Measurements from ENCODE around the gene ZNF311. TPM values are rescaled to one million over a fixed set of nuclear protein-coding genes. Genes with fewer than 3 reads are reported as not detected.
A peak's percentile ranks its signal among the peaks of the same experiment; 100 is the strongest.

The ZNF311 gene
- total RNA-seq, 2 donors from 2014 or later, result 0.27 to 0.35 TPM

GRCh38 chr6:28980137-28980851 lies 24.8 kb downstream of the ZNF311 start:
- DNase-seq (ENCODE audit: low spot score) (no peak), ATAC-seq (ENCODE audit: insufficient number of reproducible peaks, low FRiP score, low read depth) (no peak)
- Histone ChIP-seq H3K27me3 (replicated peaks; ENCODE audit: insufficient read depth) (no peaks in the 10 kb centered on the region), H3K9me3 (no peaks in the 10 kb centered on the region), H3K4me1 (ENCODE audit: control insufficient read depth in 1 of 2, low read depth in 2 of 2) (peaks cover 0 to 14% of the 10 kb centered on the region in 2 donors), H3K27ac (peak overlapping the region in 1 of 2 donors; percentile 59), H3K36me3 (no peaks in the 10 kb centered on the region), H3K4me3 (peak overlapping the region; percentile 81)
- TF ChIP-seq, protein P1, sequence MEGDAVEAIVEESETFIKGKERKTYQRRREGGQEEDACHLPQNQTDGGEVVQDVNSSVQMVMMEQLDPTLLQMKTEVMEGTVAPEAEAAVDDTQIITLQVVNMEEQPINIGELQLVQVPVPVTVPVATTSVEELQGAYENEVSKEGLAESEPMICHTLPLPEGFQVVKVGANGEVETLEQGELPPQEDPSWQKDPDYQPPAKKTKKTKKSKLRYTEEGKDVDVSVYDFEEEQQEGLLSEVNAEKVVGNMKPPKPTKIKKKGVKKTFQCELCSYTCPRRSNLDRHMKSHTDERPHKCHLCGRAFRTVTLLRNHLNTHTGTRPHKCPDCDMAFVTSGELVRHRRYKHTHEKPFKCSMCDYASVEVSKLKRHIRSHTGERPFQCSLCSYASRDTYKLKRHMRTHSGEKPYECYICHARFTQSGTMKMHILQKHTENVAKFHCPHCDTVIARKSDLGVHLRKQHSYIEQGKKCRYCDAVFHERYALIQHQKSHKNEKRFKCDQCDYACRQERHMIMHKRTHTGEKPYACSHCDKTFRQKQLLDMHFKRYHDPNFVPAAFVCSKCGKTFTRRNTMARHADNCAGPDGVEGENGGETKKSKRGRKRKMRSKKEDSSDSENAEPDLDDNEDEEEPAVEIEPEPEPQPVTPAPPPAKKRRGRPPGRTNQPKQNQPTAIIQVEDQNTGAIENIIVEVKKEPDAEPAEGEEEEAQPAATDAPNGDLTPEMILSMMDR (IDR thresholded peaks at IDR 0.05), result no peak

- no peaks in the 10 kb centered on the region for H3K9me3 ChIP-seq
- H3K4me3 ChIP-seq, result no peak overlapping the region
- H3K27ac ChIP-seq, result no peak overlapping the region
- no peaks in the 10 kb centered on the region for H3K27me3 ChIP-seq (replicated peaks; ENCODE audit: insufficient read depth)
- DNase-seq (ENCODE audit: low spot score) (no peak), ATAC-seq (ENCODE audit: insufficient number of reproducible peaks, low FRiP score, low read depth) (no peak)
- TF ChIP-seq, protein P1 (IDR thresholded peaks at IDR 0.05), result no peak
- H3K4me1 ChIP-seq (ENCODE audit: control insufficient read depth in 1 of 2, low read depth in 2 of 2), result peaks cover 0 to 14% of the 10 kb centered on the region in 2 donors
- no peaks in the 10 kb centered on the region for H3K36me3 ChIP-seq
Measured at GRCh38 chr6:28979679-28980078, 25.4 kb downstream of the ZNF311 start.

GRCh38 chr6:28978959-28979561 lies 26.1 kb downstream of the ZNF311 start:
- TF ChIP-seq, protein P1 (IDR thresholded peaks at IDR 0.05), result no peak
- ATAC-seq (ENCODE audit: insufficient number of reproducible peaks, low FRiP score, low read depth), result no peak

DNA sequence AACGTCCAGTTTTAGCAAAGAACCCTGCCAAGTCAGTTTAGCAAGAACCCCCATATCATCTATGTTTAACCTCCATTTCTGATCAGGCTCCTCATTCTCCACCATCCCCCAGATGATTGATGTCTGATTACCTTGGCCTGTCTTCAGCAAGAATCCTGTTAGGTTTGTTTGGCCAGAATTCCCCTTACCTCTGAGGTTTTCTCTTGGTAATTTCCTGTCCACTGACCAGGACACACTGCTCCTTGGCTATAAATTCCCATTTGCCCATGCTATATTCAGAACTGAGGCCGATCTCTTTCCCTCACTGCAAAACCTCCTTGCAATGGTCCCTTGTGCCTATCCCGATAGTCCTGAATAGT lies 27.0 kb downstream of the ZNF311 start:
- no peak overlapping the region for H3K4me3 ChIP-seq
- DNase-seq (ENCODE audit: low spot score) (no peak), ATAC-seq (ENCODE audit: insufficient number of reproducible peaks, low FRiP score, low read depth) (no peak)
- H3K9me3 ChIP-seq, result no peaks in the 10 kb centered on the region
- no peaks in the 10 kb centered on the region for H3K27me3 ChIP-seq (replicated peaks; ENCODE audit: insufficient read depth)
- TF ChIP-seq, protein P1 (IDR thresholded peaks at IDR 0.05), result no peak
- no peak overlapping the region for H3K27ac ChIP-seq
- H3K4me1 ChIP-seq (ENCODE audit: control insufficient read depth in 1 of 2, low read depth in 2 of 2), result peaks cover 0 to 14% of the 10 kb centered on the region in 2 donors
- no peaks in the 10 kb centered on the region for H3K36me3 ChIP-seq

More at GRCh38 chr6:28978959-28979561, 26.1 kb downstream of the ZNF311 start:
- Histone ChIP-seq H3K36me3 (no peaks in the 10 kb centered on the region), H3K9me3 (no peaks in the 10 kb centered on the region), H3K27me3 (replicated peaks; ENCODE audit: insufficient read depth) (no peaks in the 10 kb centered on the region), H3K4me3 (no peak overlapping the region), H3K4me1 (ENCODE audit: control insufficient read depth in 1 of 2, low read depth in 2 of 2) (peaks cover 0 to 14% of the 10 kb centered on the region in 2 donors), H3K27ac (no peak overlapping the region)
- no peak for DNase-seq (ENCODE audit: low spot score)

DNA sequence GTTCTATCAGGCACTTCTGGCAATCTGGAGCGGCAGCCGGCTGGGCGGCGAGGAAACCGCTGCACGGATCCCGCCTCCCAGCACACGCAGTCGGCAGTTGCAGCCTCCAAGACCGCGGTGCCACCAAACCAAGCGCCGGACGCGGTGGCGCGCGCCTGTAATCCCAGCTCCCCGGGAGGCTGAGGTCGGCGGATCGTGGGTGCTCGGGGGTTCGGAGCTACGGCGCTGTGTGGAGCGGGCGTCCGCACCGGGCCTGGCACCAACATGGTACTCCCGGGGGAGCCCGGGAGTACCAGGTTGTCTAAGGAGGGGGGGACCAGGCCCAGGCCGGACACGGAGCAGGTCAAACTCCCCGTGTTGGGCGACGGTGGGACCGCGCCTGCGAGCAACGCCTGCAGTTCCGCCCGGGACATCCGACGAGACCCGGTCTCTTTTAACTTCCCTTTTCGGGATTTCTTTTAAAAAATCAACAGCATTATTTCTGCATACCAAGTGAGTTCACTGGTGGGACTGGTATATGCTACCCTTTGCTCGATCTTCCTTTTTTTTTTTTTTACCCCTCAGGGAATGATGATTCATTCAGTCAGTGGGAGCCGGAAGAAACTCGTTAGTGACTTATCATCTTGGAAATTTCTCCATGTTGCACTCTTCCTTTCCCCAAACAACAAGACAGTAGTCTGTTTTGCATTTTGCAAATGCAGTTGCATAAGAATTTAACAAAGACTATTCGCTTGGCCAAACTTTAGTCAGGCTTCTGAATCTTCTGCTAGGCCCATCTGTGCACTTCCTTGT lies 27.6 kb downstream of the ZNF311 start:
- Histone ChIP-seq H3K4me1 (ENCODE audit: control insufficient read depth in 1 of 2, low read depth in 2 of 2) (peaks cover 0 to 14% of the 10 kb centered on the region in 2 donors), H3K4me3 (peak overlapping the region; percentile 62), H3K27ac (no peak overlapping the region), H3K36me3 (no peaks in the 10 kb centered on the region), H3K27me3 (replicated peaks; ENCODE audit: insufficient read depth) (no peaks in the 10 kb centered on the region), H3K9me3 (no peaks in the 10 kb centered on the region)
- ATAC-seq (ENCODE audit: insufficient number of reproducible peaks, low FRiP score, low read depth), result no peak
- DNase-seq (ENCODE audit: low spot score), result no peak
- TF ChIP-seq, protein P1 (IDR thresholded peaks at IDR 0.05), result no peak
